HG03520 (cell line): ENCODE results near the gene UNC13A.

ENCODE experiments used
- ATAC-seq: cut with Tn5 transposase; IDR thresholded peaks from one replicate; pipeline ENCODE4 v1.9.1; 2021; ENCODE audit warnings: mild to moderate bottlenecking, moderate library complexity; ENCODE audit not compliant: unreplicated experiment

The UNC13A gene

GRCh38 chr19:17632577-17632976, 55.6 kb downstream of the UNC13A start:
- ATAC-seq: no peak

DNA sequence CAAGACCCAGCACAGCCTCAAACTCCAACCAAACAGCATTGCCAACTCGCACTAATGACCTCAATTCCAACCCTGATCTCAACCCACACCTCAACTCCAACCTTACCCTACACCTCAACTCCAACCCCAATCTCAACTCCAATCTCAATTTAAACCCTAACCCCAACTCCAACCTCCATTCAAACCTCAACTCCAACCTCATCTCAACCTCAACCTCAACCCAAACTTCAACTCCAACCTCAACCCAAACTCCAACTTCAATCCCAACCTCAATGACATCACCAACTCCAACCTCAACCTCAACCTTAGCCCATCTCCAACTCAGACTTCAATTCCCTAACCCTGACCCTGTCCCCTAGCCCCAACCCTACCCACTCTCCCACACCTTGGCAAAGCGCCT, 58.4 kb downstream of the UNC13A start:
- ATAC-seq: no peak

- no peak for ATAC-seq
Observed at GRCh38 chr19:17627921-17628320, 60.2 kb downstream of the UNC13A start.

GRCh38 chr19:17627161-17627560, 61.0 kb downstream of the UNC13A start:
- no peak for ATAC-seq

DNA sequence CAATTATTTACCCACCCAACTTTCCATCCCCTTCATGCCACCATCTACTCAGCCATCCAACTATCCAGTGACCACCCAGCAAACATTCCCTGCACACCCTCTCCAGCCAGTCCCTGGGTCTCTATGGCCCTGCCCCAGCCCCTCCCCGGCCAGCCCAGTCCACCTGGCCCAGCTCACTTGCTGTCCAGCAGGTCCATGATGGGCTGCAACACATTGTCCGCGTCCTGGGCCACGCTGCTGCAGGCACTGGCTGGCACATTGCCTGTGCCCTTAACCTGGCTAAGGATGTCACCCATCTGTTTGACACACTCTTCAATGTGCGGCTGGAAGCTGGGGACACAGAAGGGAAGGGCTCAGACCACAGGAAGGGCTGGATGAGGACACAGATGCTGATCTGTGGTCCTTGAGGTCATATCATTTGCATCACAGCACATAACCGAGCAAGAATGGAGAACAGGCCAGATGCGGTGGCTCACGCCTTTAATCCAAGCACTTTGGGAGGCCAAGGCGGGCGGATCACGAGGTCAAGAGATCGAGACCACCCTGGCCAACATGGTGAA, 61.6 kb downstream of the UNC13A start:
- no peak for ATAC-seq

GRCh38 chr19:17625980-17626379, 62.2 kb downstream of the UNC13A start:
- no peak for ATAC-seq

GRCh38 chr19:17625043-17625442, 63.1 kb downstream of the UNC13A start:
- ATAC-seq: no peak

DNA sequence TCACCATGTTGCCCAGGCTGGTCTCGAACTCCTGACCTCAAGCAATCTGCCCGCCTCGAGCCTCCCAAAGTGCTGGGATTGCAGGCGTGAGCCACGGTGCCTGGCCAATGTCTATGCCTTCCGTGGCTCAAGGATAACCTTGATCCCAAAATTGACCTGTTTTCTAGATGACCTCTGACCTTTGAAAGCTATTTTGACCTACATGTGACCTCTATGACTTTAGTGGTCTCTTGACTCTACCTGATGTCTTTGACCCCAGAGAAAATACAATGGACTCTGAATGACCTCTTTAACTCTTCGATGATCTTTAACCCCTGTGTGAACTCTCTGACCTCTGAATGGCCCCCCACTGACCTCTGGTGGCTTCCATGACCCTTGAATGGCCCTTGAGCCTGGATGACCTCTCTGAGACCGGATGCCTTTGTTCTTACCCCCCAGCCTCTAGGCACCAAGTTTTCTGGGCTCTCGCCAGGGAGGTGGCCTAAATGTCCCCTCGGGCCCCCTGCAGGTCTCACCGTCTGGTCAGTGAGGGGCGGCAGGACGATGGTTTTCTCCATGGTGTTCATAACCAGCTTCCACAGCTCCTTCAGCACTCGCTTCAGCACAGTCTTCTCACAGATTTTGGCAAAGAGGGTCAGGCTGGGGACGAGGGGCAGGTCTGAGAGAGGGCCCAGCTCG, 63.7 kb downstream of the UNC13A start:
- ATAC-seq: no peak

GRCh38 chr19:17623224-17623935, 64.8 kb downstream of the UNC13A start:
- no peak for ATAC-seq

DNA sequence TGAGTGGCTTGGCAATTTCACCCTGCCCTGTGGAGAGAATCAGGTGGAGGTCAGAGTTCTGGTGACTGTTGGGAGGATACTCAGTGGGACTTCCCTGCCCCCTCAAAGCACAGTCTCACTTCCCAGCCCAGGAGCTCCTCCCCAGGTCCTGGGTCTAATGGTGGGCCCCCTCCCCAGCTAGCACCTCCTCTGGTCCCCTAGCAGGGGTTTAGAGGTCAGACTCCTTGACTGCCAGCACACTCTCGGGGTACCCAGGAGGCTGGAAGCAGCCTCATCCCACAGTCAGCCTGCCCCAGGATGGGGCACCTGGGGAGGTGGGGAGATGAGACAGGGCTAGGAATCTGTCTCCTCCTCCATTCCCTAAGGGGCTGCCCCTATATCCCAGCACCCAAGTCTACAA, 67.5 kb downstream of the UNC13A start:
- no peak for ATAC-seq

- no peak for ATAC-seq
Observed at GRCh38 chr19:17618936-17619335, 69.2 kb downstream of the UNC13A start.

GRCh38 chr19:17618281-17618903, 69.8 kb downstream of the UNC13A start:
- ATAC-seq: no peak

GRCh38 chr19:17617807-17618192, 70.4 kb downstream of the UNC13A start:
- ATAC-seq: no peak

- no peak for ATAC-seq
Observed at GRCh38 chr19:17616961-17617806, 71.0 kb downstream of the UNC13A start.

GRCh38 chr19:17616686-17616960, 71.5 kb downstream of the UNC13A start:
- no peak for ATAC-seq

DNA sequence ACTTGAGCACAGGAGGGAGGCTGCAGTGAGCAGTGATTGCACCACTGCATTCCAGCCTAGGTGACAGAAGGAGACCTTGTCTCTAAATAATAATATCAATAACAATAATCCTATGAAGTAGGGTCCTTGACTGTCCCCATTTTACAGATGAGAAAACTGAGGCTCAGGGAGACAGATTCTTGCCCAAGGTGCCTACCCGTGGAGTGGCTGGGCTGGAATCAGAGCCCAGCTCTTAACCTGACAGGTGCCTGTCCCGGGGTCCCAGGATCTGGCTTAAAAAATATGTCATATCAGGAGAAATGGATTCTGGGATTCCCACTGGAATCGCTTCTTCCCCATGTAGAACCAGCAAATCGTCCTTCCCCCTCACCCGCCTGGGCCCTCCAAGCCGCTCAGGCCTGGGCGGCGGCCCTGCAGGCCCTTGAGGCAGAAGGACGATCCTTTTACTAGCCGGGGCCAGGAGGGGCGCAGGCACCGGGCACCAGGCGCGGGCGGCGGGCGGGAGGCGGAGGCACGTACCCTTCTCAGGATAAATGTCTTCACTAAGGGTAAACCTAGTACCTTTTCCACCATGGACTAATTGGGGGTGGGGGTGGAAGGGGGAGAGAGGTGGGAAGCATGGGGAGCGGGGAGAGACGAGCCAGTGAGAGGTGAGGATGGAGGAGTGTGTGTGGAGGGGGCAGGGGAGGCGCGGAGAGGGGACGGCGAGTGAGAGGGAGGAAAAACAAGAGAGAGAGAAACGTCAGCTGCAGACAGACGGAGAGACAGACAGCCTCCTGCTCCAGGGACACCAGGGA, 72.1 kb downstream of the UNC13A start:
- no peak for ATAC-seq

- no peak for ATAC-seq
Observed at GRCh38 chr19:17614476-17614875, 73.7 kb downstream of the UNC13A start.

DNA sequence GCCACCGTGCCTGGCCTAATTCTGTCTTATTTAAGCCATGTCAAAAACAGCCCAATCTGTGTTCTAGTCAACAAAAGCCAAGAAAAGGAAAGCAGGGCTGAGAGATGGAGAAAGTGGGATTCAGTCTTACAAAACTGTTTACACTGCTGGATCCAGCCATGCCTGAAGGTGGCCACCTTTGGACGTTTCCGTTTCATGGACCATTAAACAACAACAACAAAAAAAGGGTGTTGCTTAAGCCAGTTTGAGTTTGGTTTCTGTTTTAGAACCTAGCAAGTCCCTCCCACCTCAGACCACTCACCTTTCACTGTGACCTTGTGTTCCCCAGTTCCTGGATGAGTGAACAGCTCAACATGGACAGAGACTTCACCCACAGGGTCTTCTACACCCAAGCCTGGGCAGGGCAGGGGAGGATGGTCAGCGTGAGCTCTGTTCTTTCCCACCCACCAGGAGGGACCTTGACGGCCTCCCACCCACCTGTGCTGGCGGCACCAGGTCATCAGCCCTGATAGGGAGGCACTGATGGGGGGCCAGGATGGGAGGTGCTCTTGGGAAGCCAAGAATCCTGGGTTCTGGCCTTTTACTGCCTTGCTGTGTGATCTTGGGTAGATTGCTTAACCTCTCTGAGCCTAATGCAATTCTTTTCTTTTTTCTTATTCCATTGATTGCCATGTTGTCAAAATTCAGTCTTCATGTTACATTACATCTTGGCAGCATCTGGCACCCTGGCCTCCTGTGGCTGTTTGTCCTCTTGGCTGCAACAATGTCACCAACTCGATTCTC, 76.5 kb downstream of the UNC13A start:
- no peak for ATAC-seq

GRCh38 chr19:17610384-17610783, 77.8 kb downstream of the UNC13A start:
- ATAC-seq: no peak

- no peak for ATAC-seq
Observed at GRCh38 chr19:17607936-17608335, 80.2 kb downstream of the UNC13A start.
